HG02678 (cell line): Measurements from ENCODE around the gene GGCX.
"Not testable (repeated sequence)": the region's sequence is repeated elsewhere in the genome, so short reads cannot be mapped to it uniquely, and the experiment has no call there.

ENCODE experiments used
- ATAC-seq: cut with Tn5 transposase; IDR thresholded peaks from one replicate; pipeline ENCODE4 v1.9.1; 2021; ENCODE audit warnings: mild to moderate bottlenecking, moderate library complexity; ENCODE audit not compliant: unreplicated experiment

Gene GGCX

GRCh38 chr2:85594715-85595300 is 33.5 kb upstream of the GGCX start:
- no peak for ATAC-seq

GRCh38 chr2:85593023-85593422 is 31.7 kb upstream of the GGCX start:
- no peak for ATAC-seq

GRCh38 chr2:85592299-85592698 is 31.0 kb upstream of the GGCX start:
- ATAC-seq = not testable (repeated sequence)

GRCh38 chr2:85591563-85591962 is 30.3 kb upstream of the GGCX start:
- no peak for ATAC-seq

- ATAC-seq = no peak
These were observed 29.7 kb upstream of the GGCX start for GRCh38 chr2:85590950-85591349.

- ATAC-seq = no peak
These were observed 28.9 kb upstream of the GGCX start for GRCh38 chr2:85589982-85590791.

- no peak for ATAC-seq
These were observed 27.9 kb upstream of the GGCX start for GRCh38 chr2:85589181-85589580.

GRCh38 chr2:85588645-85589044 is 27.4 kb upstream of the GGCX start:
- no peak for ATAC-seq

GRCh38 chr2:85588236-85588635 is 26.9 kb upstream of the GGCX start:
- no peak for ATAC-seq

- no peak for ATAC-seq
These were observed 24.4 kb upstream of the GGCX start for GRCh38 chr2:85585781-85586105.

GRCh38 chr2:85584857-85585780 is 23.8 kb upstream of the GGCX start:
- ATAC-seq = peak; percentile 51

GRCh38 chr2:85584354-85584856 is 23.1 kb upstream of the GGCX start, which contains the start of gene VAMP5:
Gene VAMP5 (plus strand): TSS chr2:85584431. CDS start chr2:85584491, 60 bp downstream.
- ATAC-seq = peak; percentile 62

- ATAC-seq = peak; percentile 14
These were observed 22.5 kb upstream of the GGCX start for GRCh38 chr2:85583667-85584353.

- no peak for ATAC-seq
These were observed 21.2 kb upstream of the GGCX start for GRCh38 chr2:85582492-85582891.

GRCh38 chr2:85580206-85580605 is 18.9 kb upstream of the GGCX start:
- no peak for ATAC-seq

- no peak for ATAC-seq
These were observed 18.1 kb upstream of the GGCX start for GRCh38 chr2:85579266-85579935.

- ATAC-seq = peak; percentile 49
These were observed 17.2 kb upstream of the GGCX start for GRCh38 chr2:85578243-85579180.

- peak; percentile 47 for ATAC-seq
These were observed 16.3 kb upstream of the GGCX start, which contains the start of gene VAMP8 for GRCh38 chr2:85577386-85578242. Gene VAMP8 (plus strand): TSS chr2:85577586. CDS start chr2:85577647, 61 bp downstream.
